Common myeloid progenitor, CD34-positive (primary cell): ENCODE data around the gene OSBPL9.

Source experiments
- CTCF ChIA-PET: fragments of 350-600 bp; sonication (Branson Sonifier 250); formaldehyde crosslinking; loops from one replicate; lab custom pipeline; 2021; ENCODE audit warnings: antibody characterized with exemption; lab: Charles Lee
- POLR2A ChIA-PET: fragments of 350-600 bp; sonication (Branson Sonifier 250); formaldehyde crosslinking; loops from one replicate; lab custom pipeline; 2021; ENCODE audit warnings: antibody characterized with exemption; lab: Charles Lee
- DNase-seq, 3 donors: peaks; one replicate each; pipeline versions ENCODE4 v3.0.0 to v3.0.0-alpha.2; 2013
- H3K27ac ChIP-seq, 2 experiments: 1 replicate in 1 of 2; 2 replicates in 1 of 2; pipeline ENCODE4 v1.7.0; 2013; ENCODE audit warnings: inconsistent platforms in 2 of 2, low read length in 2 of 2, mild to moderate bottlenecking in 2 of 2, low read depth in 1 of 2, moderate library complexity in 1 of 2; ENCODE audit not compliant: severe bottlenecking in 2 of 2, insufficient read depth in 1 of 2, poor library complexity in 1 of 2
- H3K27me3 ChIP-seq, 5 experiments: replicated peaks in 2 of 5; 1 replicate in 3 of 5; 2 replicates in 2 of 5; pipeline versions ENCODE4 v1.6.1 to v1.7.0; 2013; ENCODE audit warnings: low read length in 4 of 5, mild to moderate bottlenecking in 2 of 5, moderate library complexity in 2 of 5, inconsistent platforms in 1 of 5; ENCODE audit not compliant: insufficient read depth in 5 of 5, control insufficient read depth in 4 of 5
- H3K36me3 ChIP-seq, 4 experiments: 1 replicate in 2 of 4; 2 replicates in 2 of 4; pipeline versions ENCODE4 v1.6.1 to v1.7.0; 2013; ENCODE audit warnings: low read length in 3 of 4, control low read depth in 1 of 4, mild to moderate bottlenecking in 1 of 4; ENCODE audit not compliant: control insufficient read depth in 4 of 4, insufficient read depth in 4 of 4
- H3K4me1 ChIP-seq, 4 experiments: 1 replicate in 3 of 4; 2 replicates in 1 of 4; pipeline versions ENCODE4 v1.6.1 to v1.7.1; 2013; ENCODE audit warnings: low read length in 3 of 4, mild to moderate bottlenecking in 3 of 4, control low read depth in 1 of 4, inconsistent platforms in 1 of 4, moderate library complexity in 1 of 4; ENCODE audit not compliant: control insufficient read depth in 4 of 4, insufficient read depth in 4 of 4; ENCODE audit errors: control extremely low read depth in 1 of 4
- H3K4me3 ChIP-seq, 7 experiments: 1 replicate in 4 of 7; 2 replicates in 3 of 7; pipeline versions ENCODE4 v1.5.1 to v1.7.0; 2013; ENCODE audit warnings: mild to moderate bottlenecking in 7 of 7, low read length in 6 of 7, moderate library complexity in 6 of 7, inconsistent platforms in 2 of 7, low read depth in 2 of 7, control low read depth in 1 of 7; ENCODE audit not compliant: insufficient read depth in 4 of 7, control insufficient read depth in 1 of 7; ENCODE audit errors: extremely low read depth in 1 of 7
- H3K9me3 ChIP-seq, 5 experiments: 1 replicate in 4 of 5; 2 replicates in 1 of 5; pipeline versions ENCODE4 v1.6.1 to v1.7.1; 2013; ENCODE audit warnings: low read length in 4 of 5, mild to moderate bottlenecking in 2 of 5, inconsistent platforms in 1 of 5, low read depth in 1 of 5, moderate library complexity in 1 of 5; ENCODE audit not compliant: control insufficient read depth in 4 of 5, insufficient read depth in 2 of 5; ENCODE audit errors: control extremely low read depth in 1 of 5
- WGBS: methylation state at CpG from one replicate; pipeline ENCODE4 v1.1.5; 2013; ENCODE audit not compliant: insufficient coverage; 5-methylcytosine and 5-hydroxymethylcytosine counted together

OSBPL9 gene

DNA sequence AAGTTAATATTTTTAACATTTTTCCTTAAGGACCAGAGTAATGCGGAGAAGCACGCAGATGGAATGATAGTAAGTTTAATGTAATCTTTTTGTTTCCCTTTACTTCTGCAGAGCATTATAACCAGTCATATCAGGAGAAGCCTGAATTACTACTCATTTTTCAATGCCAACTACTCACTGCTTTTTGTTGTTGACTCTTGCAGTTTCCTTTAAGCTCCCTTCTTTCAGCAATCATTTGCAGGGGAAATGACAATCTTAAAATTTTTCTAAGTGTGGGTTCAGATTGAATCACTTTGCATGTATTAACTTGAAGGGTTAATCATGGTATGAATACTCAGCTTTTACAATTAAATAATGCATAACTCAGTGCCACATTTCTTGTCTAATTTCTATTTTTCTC lies 139.4 kb downstream of the OSBPL9 start:
- Histone ChIP-seq H3K4me3 (no peak overlapping the region), H3K9me3 (peaks cover 0 to 4% (median 3%) of the 10 kb centered on the region in 5 experiments), H3K27me3 (no peaks in the 10 kb centered on the region), H3K36me3 (peaks cover 11 to 31% (median 26%) of the 10 kb centered on the region in 4 experiments), H3K27ac (no peak overlapping the region), H3K4me1 (peaks cover 0 to 3% (median 0%) of the 10 kb centered on the region in 4 experiments)
- ChIA-PET POLR2A (no interaction called here), CTCF (interaction anchor here (0.7 to 1.3 kb wide), 3 partner anchors 13 to 37 kb away, joined by 3 to 4 read pairs (median 3); no protein-coding TSS in a partner anchor)
- no CpG with 5 or more reads among the region's 2 CpGs for WGBS
- DNase-seq, result no peak

DNA sequence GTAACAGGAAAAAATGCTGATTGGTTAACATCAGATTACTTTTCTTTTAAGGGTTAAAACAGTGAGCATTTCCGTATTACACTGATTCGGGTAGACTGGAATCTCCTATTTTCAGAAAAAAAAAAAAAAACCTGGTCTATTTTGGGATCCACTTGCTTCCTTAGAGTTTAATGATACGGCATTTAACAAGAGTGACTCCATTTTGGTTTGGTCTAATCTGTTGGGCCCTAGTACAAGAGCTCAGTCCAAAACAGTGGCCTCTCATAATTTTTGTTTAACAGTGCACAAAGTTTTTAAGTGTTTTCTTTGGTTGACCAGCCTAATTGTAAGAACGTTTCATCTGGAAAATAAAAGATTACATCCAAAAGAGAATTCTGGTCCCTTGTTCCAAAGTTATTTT lies 141.4 kb downstream of the OSBPL9 start:
- Histone ChIP-seq H3K4me1 (peaks cover 0 to 5% (median 2%) of the 10 kb centered on the region in 4 experiments), H3K27ac (no peak overlapping the region), H3K36me3 (peaks cover 9 to 25% (median 19%) of the 10 kb centered on the region in 4 experiments), H3K9me3 (no peaks in the 10 kb centered on the region), H3K27me3 (no peaks in the 10 kb centered on the region), H3K4me3 (no peak overlapping the region)
- no peak for DNase-seq
- CTCF ChIA-PET, result interaction anchor here (0.7 to 1.3 kb wide), 4 partner anchors 8 to 130 kb away, joined by 3 to 4 read pairs (median 3); no protein-coding TSS in a partner anchor
- POLR2A ChIA-PET, result no interaction called here
- 100% methylated on average over 3 of the region's 4 CpGs for WGBS

DNA sequence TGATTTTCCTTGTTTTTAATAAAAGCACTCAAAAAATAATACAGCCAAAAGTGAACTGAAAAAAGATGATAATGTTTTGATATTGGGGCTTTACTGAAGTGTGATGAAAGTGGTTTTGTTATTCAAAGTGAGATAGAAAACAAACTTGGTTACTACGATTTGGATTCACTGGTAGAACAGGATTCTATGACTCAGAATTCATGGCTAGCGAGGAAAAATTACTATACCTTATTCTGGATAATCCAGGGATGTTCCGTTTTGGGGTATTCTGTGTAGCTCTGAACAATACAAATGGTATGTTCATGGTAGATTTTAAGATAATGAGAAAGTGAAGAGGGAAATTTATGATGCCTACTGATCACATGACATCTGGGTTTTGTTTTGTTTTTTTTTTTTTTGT lies 144.0 kb downstream of the OSBPL9 start:
- H3K9me3 ChIP-seq, result no peaks in the 10 kb centered on the region
- WGBS, result no CpG with 5 or more reads among the region's 3 CpGs
- no peak for DNase-seq
- peaks cover 0 to 5% (median 2%) of the 10 kb centered on the region in 4 experiments for H3K4me1 ChIP-seq
- no peaks in the 10 kb centered on the region for H3K27me3 ChIP-seq
- H3K36me3 ChIP-seq, result peaks cover 7 to 21% (median 15%) of the 10 kb centered on the region in 4 experiments
- no peak overlapping the region for H3K4me3 ChIP-seq
- ChIA-PET CTCF (interaction anchor here (0.8 to 1.8 kb wide), 4 partner anchors 9 to 133 kb away, joined by 3 to 4 read pairs (median 4); no protein-coding TSS in a partner anchor), POLR2A (no interaction called here)
- H3K27ac ChIP-seq, result no peak overlapping the region

DNA sequence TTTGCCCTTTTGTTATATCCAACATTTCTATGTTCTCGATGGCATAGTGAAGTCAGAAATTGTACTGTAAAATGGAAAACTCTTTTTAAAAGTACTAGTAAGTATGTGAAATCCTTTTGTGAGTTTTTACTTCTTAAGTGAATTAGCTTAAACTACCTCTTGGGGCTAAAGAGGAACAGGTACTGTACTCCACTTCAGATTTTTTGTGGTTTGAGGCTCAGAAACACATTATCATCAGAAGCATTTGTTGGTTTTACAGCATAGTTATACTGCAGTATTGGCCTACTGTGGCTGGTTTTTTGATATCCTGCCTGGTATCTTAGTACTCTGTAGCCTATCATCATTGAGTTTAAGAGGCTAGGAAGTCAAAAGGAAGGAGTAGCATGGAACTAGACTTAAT lies 144.5 kb downstream of the OSBPL9 start:
- no peaks in the 10 kb centered on the region for H3K9me3 ChIP-seq
- H3K36me3 ChIP-seq, result peaks cover 7 to 24% (median 17%) of the 10 kb centered on the region in 4 experiments
- no peak overlapping the region for H3K27ac ChIP-seq
- H3K4me3 ChIP-seq, result no peak overlapping the region
- ChIA-PET CTCF (interaction anchor here (1.1 to 1.8 kb wide), 4 partner anchors 8 to 133 kb away, joined by 3 to 5 read pairs (median 4); no protein-coding TSS in a partner anchor), POLR2A (no interaction called here)
- H3K27me3 ChIP-seq, result no peaks in the 10 kb centered on the region
- H3K4me1 ChIP-seq, result peaks cover 0 to 5% (median 2%) of the 10 kb centered on the region in 4 experiments
- DNase-seq, result peak in 2 of 3 donors; percentile 60 to 63
- no CpG with 5 or more reads among the region's 1 CpG for WGBS

DNA sequence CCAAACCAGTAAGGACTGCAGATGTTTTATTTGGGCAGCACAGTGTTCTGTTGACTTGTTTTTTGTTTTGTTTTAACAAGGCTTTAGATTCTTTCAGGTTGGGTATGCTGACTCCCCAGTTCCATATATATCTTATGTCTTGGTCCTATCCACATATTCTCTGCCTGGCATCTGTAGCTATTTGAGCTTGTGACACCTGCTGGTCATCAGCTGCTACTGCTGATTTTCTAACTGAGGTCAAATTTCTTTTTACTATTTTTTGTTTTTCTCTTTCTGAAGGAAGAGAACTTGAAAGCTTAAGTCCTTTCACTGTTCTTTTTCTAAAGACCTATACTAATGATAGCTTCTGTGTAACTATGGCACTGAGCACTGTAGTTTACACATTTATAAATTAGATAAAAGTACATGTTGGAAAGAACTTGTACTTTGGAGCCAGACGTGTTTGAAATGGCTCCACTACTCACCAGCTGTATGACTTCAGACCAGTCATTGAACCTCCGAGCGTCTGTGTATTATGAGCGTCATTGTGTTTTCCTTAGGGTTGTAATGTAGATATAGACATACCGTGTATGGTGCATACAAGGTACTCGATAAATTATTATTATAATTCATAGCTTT lies 152.2 kb downstream of the OSBPL9 start:
- peak; percentile 63 to 78 (median 74) for DNase-seq
- Histone ChIP-seq H3K36me3 (peaks cover 21 to 59% (median 31%) of the 10 kb centered on the region in 4 experiments), H3K27me3 (no peaks in the 10 kb centered on the region), H3K27ac (no peak overlapping the region), H3K9me3 (no peaks in the 10 kb centered on the region), H3K4me1 (no peaks in the 10 kb centered on the region), H3K4me3 (no peak overlapping the region)
- no CpG with 5 or more reads among the region's 6 CpGs for WGBS
- ChIA-PET CTCF (interaction anchor here (0.7 to 4.2 kb wide), 28 partner anchors 8 to 349 kb away, joined by 3 to 32 read pairs (median 4); partner anchors contain the start of gene OSBPL9), POLR2A (interaction anchor here (0.8 kb wide), 1 partner anchor 141 kb away, joined by 3 read pairs; no protein-coding TSS in a partner anchor)

DNA sequence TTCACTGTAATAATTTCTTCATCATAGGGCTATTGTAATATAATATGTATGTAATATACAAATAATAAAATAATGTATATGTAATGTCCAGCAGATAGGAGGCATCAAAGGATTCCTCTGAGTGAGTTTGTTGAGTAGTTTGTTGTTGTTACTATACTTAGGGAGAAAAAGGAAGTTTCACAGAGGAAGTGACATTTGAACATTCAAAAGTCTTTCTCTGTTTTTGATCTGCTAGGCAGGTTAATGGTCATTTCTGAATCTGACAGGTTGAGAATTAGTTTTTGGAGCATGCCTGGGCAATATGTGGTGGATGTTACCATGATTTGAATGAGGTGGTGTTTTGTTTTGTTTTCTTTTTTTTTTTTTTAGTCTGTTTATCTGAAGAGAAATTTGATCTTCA lies 159.5 kb downstream of the OSBPL9 start:
- ChIA-PET CTCF (interaction anchor here (1.8 kb wide), 1 partner anchor 207 kb away, joined by 5 read pairs; no protein-coding TSS in a partner anchor), POLR2A (no interaction called here)
- peaks cover 0 to 9% (median 3%) of the 10 kb centered on the region in 4 experiments for H3K4me1 ChIP-seq
- H3K9me3 ChIP-seq, result no peaks in the 10 kb centered on the region
- peaks cover 9 to 55% (median 45%) of the 10 kb centered on the region in 4 experiments for H3K36me3 ChIP-seq
- no peaks in the 10 kb centered on the region for H3K27me3 ChIP-seq
- no peak overlapping the region for H3K4me3 ChIP-seq
- peak in 1 of 3 donors; percentile 9 for DNase-seq
- H3K27ac ChIP-seq, result peak overlapping the region in 1 of 2 experiments; percentile 40

DNA sequence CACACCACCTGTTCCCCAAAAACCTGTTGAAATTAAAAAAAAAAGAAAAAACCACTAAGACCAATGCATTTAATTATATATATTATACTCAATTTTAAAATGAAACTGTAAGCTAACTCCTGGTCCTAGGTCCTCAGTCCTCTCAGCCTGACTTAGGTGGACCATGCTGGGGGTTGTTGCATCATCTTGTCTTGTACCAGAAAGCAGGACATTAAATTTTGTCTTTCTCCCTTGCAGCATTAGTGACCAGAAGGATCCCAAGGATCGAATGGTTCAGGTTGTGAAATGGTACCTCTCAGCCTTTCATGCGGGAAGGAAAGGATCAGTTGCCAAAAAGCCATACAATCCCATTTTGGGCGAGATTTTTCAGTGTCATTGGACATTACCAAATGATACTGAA lies 164.0 kb downstream of the OSBPL9 start:
- 100% methylated on average over 2 of the region's 3 CpGs for WGBS
- Histone ChIP-seq H3K36me3 (peaks cover 18 to 72% (median 53%) of the 10 kb centered on the region in 4 experiments), H3K4me1 (peaks cover 0 to 9% (median 3%) of the 10 kb centered on the region in 4 experiments), H3K9me3 (no peaks in the 10 kb centered on the region), H3K27me3 (no peaks in the 10 kb centered on the region), H3K4me3 (no peak overlapping the region), H3K27ac (no peak overlapping the region)
- DNase-seq, result no peak
- ChIA-PET CTCF (interaction anchor here (2.4 kb wide), 1 partner anchor 12 kb away, joined by 9 read pairs; no protein-coding TSS in a partner anchor), POLR2A (no interaction called here)
